Vagina (tissue), 2 donors: ENCODE measurements around the gene CDK7. TPM values are rescaled to one million over a fixed set of nuclear protein-coding genes. Genes with fewer than 3 reads are reported as not detected.
"Not testable (repeated sequence)": the region's sequence is repeated elsewhere in the genome, so short reads cannot be mapped to it uniquely, and the experiment has no call there.

ENCODE experiments used
- DNase-seq, 2 donors: peaks; one replicate each; pipeline ENCODE4 v3.0.0-alpha.2; 2017; ENCODE audit errors: extremely low spot score in 2 of 2
- H3K27ac ChIP-seq: fragments of 200-600 bp; sonication (generic); one replicate; pipeline ENCODE4 v1.5.1; 2019
- H3K27me3 ChIP-seq: fragments of 200-600 bp; sonication (generic); one replicate; pipeline ENCODE4 v1.5.1; 2019
- H3K36me3 ChIP-seq, 2 donors: fragments of 200-600 bp; sonication (generic); one replicate each; pipeline ENCODE4 v1.5.1; 2017 to 2019
- H3K4me1 ChIP-seq: fragments of 200-600 bp; sonication (generic); one replicate; pipeline ENCODE4 v1.5.1; 2019
- H3K4me3 ChIP-seq, 2 donors: fragments of 200-600 bp; sonication (generic); 1 replicate in 1 of 2; 2 replicates in 1 of 2; pipeline ENCODE4 v1.5.1; 2016 to 2019
- H3K9me3 ChIP-seq: fragments of 200-600 bp; sonication (generic); one replicate; pipeline ENCODE4 v1.5.1; 2019
- POLR2A ChIP-seq, 2 donors: fragments of 450-650 bp; IDR thresholded peaks; one replicate each; pipeline ENCODE4 v1.6.1; 2017; ENCODE audit warnings: antibody characterized with exemption in 2 of 2, mild to moderate bottlenecking in 2 of 2, moderate library complexity in 2 of 2
- POLR2AphosphoS5 ChIP-seq, 2 donors: sonication (generic); formaldehyde crosslinking; IDR thresholded peaks; one replicate each; pipeline ENCODE4 v1.9.0; 2017; ENCODE audit warnings: antibody characterized with exemption in 2 of 2, mild to moderate bottlenecking in 2 of 2, low read depth in 1 of 2; ENCODE audit not compliant: insufficient read depth in 1 of 2
- intact Hi-C: fragments of 100-400 bp; cut with DNase I; formaldehyde crosslinking; loops from one replicate; pipeline ENCODE4 v1.15.1; 2023
- total RNA-seq: library from RNA; depleted of rRNA; stranded (reverse); fragments of >200 nt; gene quantifications from one replicate; pipeline ENCODE4 v1.2.3, GENCODE V29; 2016
- TF ChIP-seq, protein P1 (sequence below), 3 experiments: fragments of 450-650 bp in 2 of 3; fragments of 200-600 bp in 1 of 3; sonication (generic) in 1 of 3; IDR thresholded peaks; one replicate each; pipeline ENCODE4 v1.5.1; 2017 to 2019; ENCODE audit warnings: antibody characterized with exemption in 3 of 3, mild to moderate bottlenecking in 2 of 3, moderate library complexity in 2 of 3

The CDK7 gene
- total RNA-seq, 1 donor from 2014 or later, result 10.6 TPM

DNA sequence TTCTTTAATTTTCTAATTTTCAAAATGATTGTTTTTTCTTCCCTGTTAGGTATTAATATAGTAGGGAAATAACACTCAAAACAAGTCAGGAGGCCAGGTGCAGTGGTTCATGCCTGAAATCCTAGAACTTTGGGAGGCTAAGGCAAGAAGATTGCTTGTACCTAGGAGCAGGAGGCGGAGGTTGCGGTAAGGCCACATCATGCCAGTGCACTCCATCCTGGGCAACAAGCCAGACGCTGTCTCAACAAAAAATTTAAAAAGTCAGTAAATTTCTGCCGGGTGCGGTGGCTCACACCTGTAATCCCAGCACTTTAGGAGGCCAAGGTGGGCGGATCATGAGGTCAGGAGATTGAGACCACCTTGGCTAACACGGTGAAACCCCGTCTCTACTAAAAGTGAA, 10.2 kb upstream of the CDK7 start:
- TF ChIP-seq POLR2AphosphoS5 (IDR thresholded peaks at IDR 0.05; ENCODE audit: insufficient read depth in 1 of 2, low read depth in 1 of 2) (no peak), POLR2A (IDR thresholded peaks at IDR 0.05) (no peak)
- TF ChIP-seq, protein P1, sequence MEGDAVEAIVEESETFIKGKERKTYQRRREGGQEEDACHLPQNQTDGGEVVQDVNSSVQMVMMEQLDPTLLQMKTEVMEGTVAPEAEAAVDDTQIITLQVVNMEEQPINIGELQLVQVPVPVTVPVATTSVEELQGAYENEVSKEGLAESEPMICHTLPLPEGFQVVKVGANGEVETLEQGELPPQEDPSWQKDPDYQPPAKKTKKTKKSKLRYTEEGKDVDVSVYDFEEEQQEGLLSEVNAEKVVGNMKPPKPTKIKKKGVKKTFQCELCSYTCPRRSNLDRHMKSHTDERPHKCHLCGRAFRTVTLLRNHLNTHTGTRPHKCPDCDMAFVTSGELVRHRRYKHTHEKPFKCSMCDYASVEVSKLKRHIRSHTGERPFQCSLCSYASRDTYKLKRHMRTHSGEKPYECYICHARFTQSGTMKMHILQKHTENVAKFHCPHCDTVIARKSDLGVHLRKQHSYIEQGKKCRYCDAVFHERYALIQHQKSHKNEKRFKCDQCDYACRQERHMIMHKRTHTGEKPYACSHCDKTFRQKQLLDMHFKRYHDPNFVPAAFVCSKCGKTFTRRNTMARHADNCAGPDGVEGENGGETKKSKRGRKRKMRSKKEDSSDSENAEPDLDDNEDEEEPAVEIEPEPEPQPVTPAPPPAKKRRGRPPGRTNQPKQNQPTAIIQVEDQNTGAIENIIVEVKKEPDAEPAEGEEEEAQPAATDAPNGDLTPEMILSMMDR (IDR thresholded peaks at IDR 0.05), result no peak

DNA sequence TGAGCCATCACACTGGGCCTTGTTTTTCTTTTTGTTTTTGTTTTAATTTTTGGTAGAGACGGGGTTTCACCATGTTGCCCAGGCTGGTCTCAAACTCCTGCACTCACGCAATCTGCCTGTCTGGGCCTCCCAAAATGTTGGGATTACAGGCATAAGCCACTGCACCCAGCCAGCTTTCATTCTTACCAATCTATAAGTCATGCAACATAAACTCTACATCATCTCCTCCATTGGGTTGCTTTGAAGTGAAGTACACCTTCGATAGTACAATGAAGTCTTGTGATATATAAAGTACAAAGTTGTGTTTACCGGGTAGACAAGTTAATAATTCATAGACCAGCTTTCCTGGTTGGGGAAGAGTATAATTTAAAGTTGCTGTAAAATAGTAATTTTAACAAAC, 8.8 kb upstream of the CDK7 start:
- Histone ChIP-seq H3K4me1 (no peaks in the 10 kb centered on the region), H3K9me3 (no peaks in the 10 kb centered on the region), H3K27me3 (no peaks in the 10 kb centered on the region), H3K27ac (no peak overlapping the region), H3K36me3 (peaks cover 0 to 17% of the 10 kb centered on the region in 2 donors), H3K4me3 (no peak overlapping the region)
- TF ChIP-seq POLR2A (IDR thresholded peaks at IDR 0.05) (no peak), POLR2AphosphoS5 (IDR thresholded peaks at IDR 0.05; ENCODE audit: insufficient read depth in 1 of 2, low read depth in 1 of 2) (no peak)
- TF ChIP-seq, protein P1 (IDR thresholded peaks at IDR 0.05), result no peak
- intact Hi-C loops, result no loop called here
- DNase-seq, result no peak

More for the DNA sequence above, 10.2 kb upstream of the CDK7 start:
- no peak overlapping the region for H3K4me3 ChIP-seq
- H3K9me3 ChIP-seq, result no peaks in the 10 kb centered on the region
- intact Hi-C loops, result no loop called here
- no peaks in the 10 kb centered on the region for H3K27me3 ChIP-seq
- DNase-seq, result no peak
- H3K27ac ChIP-seq, result no peak overlapping the region
- peaks cover 0 to 17% of the 10 kb centered on the region in 2 donors for H3K36me3 ChIP-seq
- H3K4me1 ChIP-seq, result peaks cover 2% of the 10 kb centered on the region

DNA sequence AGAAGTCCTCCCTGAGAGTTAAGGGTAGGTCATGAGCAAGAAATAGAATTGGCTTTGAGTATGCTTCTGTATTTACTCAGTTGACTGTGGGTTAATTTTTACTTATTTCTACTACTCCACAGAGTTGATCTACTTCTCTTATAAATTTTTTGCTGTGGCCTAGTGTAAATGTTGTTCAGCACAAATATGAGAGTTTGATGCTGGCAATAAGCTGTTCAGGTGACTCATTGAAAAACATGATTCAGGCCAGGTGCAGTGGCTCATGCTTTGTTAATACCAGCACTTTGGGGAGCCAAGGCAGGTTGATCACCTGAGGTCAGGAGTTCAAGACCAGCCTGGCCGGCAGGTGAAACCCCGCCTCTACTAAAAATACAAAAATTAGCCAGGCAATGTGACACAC, 4.5 kb upstream of the CDK7 start:
- no peak for TF ChIP-seq POLR2AphosphoS5 (IDR thresholded peaks at IDR 0.05; ENCODE audit: insufficient read depth in 1 of 2, low read depth in 1 of 2)
- TF ChIP-seq, protein P1 (IDR thresholded peaks at IDR 0.05), result no peak
- TF ChIP-seq POLR2A (IDR thresholded peaks at IDR 0.05), result no peak
- peaks cover 5% of the 10 kb centered on the region for H3K4me1 ChIP-seq
- intact Hi-C loops, result no loop called here
- H3K36me3 ChIP-seq, result peaks cover 0 to 17% of the 10 kb centered on the region in 2 donors
- H3K4me3 ChIP-seq, result no peak overlapping the region
- no peaks in the 10 kb centered on the region for H3K9me3 ChIP-seq
- no peaks in the 10 kb centered on the region for H3K27me3 ChIP-seq
- H3K27ac ChIP-seq, result no peak overlapping the region
- no peak for DNase-seq

DNA sequence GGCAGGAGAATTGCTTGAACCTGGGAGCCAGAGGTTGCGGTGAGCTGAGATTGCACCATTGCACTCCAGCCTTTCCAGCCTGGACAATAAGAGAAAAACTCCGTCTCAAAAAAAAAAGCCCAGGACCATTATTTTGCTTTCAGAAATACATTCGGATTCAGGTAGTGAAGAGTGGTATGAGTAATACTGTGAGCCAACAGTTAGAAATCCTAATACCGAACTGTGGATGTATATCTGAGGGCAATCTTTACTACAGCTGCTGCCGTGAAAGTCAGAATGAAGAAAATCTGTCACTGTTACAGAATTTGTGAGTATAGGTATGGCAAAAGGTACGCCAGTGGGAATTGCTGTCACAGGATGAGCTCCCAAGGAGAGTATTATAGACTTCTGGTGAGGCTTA, 3.4 kb upstream of the CDK7 start:
- TF ChIP-seq, protein P1 (IDR thresholded peaks at IDR 0.05), result no peak
- TF ChIP-seq POLR2A (IDR thresholded peaks at IDR 0.05) (no peak), POLR2AphosphoS5 (IDR thresholded peaks at IDR 0.05; ENCODE audit: insufficient read depth in 1 of 2, low read depth in 1 of 2) (no peak)

DNA sequence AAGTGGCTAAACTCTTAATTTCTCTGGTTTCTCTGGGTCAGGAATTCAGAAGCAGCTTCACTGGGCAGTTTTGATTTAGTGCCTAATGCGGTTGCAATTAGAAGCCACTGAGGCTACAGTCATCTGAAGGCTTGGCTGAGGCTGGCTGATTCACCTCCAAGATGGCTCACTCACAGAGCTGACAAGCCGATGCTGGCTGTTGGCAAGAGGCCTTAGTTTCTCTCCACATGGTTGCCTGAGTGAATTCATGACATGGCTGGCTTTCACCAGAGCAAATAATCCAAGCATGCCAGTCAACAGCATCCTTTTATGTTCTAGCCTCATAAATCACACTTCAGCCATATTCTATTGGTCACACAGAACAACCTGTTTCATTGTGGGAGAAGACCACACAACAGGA, 2.8 kb upstream of the CDK7 start:
- Histone ChIP-seq H3K36me3 (peaks cover 0 to 16% of the 10 kb centered on the region in 2 donors), H3K27me3 (no peaks in the 10 kb centered on the region), H3K4me3 (no peak overlapping the region), H3K9me3 (no peaks in the 10 kb centered on the region), H3K27ac (no peak overlapping the region), H3K4me1 (peaks cover 22% of the 10 kb centered on the region)
- no peak for DNase-seq
- no peak for TF ChIP-seq POLR2A (IDR thresholded peaks at IDR 0.05)
- no peak for TF ChIP-seq POLR2AphosphoS5 (IDR thresholded peaks at IDR 0.05; ENCODE audit: insufficient read depth in 1 of 2, low read depth in 1 of 2)
- TF ChIP-seq, protein P1 (IDR thresholded peaks at IDR 0.05), result no peak
- intact Hi-C loops, result no loop called here

More for the DNA sequence above, 3.4 kb upstream of the CDK7 start:
- Histone ChIP-seq H3K36me3 (peaks cover 0 to 17% of the 10 kb centered on the region in 2 donors), H3K4me3 (no peak overlapping the region), H3K4me1 (peaks cover 16% of the 10 kb centered on the region), H3K9me3 (no peaks in the 10 kb centered on the region), H3K27ac (no peak overlapping the region), H3K27me3 (no peaks in the 10 kb centered on the region)
- intact Hi-C loops, result no loop called here
- no peak for DNase-seq

DNA sequence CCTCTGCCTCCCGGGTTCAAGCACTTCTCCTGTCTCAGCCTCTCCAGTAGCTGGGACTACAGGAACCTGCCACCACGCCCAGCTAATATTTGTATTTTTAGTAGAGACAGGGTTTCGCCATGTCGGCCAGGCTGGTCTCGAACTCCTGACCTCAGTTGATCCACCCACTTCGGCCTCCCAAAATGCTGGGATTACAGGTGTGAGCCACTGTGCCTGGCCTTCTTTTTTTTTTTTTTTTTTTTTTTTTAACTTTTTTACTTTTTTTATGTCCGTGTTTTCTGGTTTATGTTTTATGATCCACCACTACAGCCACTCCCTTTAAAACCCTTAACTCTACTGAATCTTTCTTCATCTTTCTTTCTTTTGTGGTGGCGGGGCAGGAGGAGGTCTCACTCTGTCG, 2.0 kb downstream of the CDK7 start:
- H3K36me3 ChIP-seq, H3K9me3 ChIP-seq, H3K4me3 ChIP-seq, H3K27me3 ChIP-seq, DNase-seq, intact Hi-C loops, H3K27ac ChIP-seq: not testable (repeated sequence)
- H3K4me1 ChIP-seq, result peaks cover 57% of the 10 kb centered on the region
